HepG2 (cell line): Measurements from ENCODE around the gene TENT5A. TPM values are rescaled to one million over a fixed set of nuclear protein-coding genes. Genes with fewer than 3 reads are reported as not detected.

Source experiments
- ATAC-seq: fragments of 200-7000 bp; cut with Tn5 transposase; 3 replicates; pipeline ENCODE4 v1.9.1; 2020; ENCODE audit warnings: mild to moderate bottlenecking, moderate library complexity
- BruUV-seq: library from RNA; stranded (reverse); fragments of 400-500 nt; replicated peaks from 2 replicates; lab custom pipeline; 2021; lab: Mats Ljungman, UMichigan
- CTCF ChIA-PET: fragments of 300-600 bp; formaldehyde crosslinking; extraction: SDS; loops from one replicate; lab custom pipeline; 2021; ENCODE audit warnings: low total read pairs, inconsistent platforms, low intra/inter-chr PET ratio; lab: Yijun Ruan, JAX
- POLR2A ChIA-PET: fragments of 350-600 bp; sonication (Branson Sonifier 250); formaldehyde crosslinking; loops from one replicate; lab custom pipeline; 2020; ENCODE audit warnings: antibody characterized with exemption, inconsistent platforms; lab: Yijun Ruan, JAX
- DNase-seq: peaks from one replicate; pipeline ENCODE4 v3.0.0-alpha.2; 2015; ENCODE audit warnings: low spot score
- FAIRE-seq: peaks from 3 replicates; lab custom pipeline; 2011; peaks lifted over from hg19 to GRCh38; lab: Jason Lieb, UNC
- H2AFZ ChIP-seq: one replicate; pipeline ENCODE4 v1.6.1; 2011; ENCODE audit warnings: low read length, inconsistent platforms
- H3K27ac ChIP-seq: fragments of 300-600 bp; 3 replicates; pipeline ENCODE4 v1.8.0; 2011; ENCODE audit warnings: mixed run types, mild to moderate bottlenecking, mixed read lengths, low read length, inconsistent platforms; ENCODE audit not compliant: insufficient read depth; ENCODE audit errors: extremely low read length
- H3K27me3 ChIP-seq, 2 experiments: fragments of 200-600 bp in 1 of 2; 2 replicates in 1 of 2; 3 replicates in 1 of 2; pipeline versions ENCODE4 v1.6.0 to v1.8.0; 2011; ENCODE audit warnings: low read length in 2 of 2, mild to moderate bottlenecking in 2 of 2, moderate library complexity in 2 of 2, inconsistent platforms in 1 of 2; ENCODE audit not compliant: insufficient read depth in 2 of 2, control insufficient read depth in 1 of 2
- H3K36me3 ChIP-seq, 2 experiments: fragments of 200-600 bp in 1 of 2; replicated peaks in 1 of 2; 2 replicates in 1 of 2; 3 replicates in 1 of 2; pipeline versions ENCODE4 v1.5.1 to v1.8.0; 2011; ENCODE audit warnings: low read length in 2 of 2, inconsistent platforms in 1 of 2; ENCODE audit not compliant: insufficient read depth in 2 of 2, control insufficient read depth in 1 of 2
- H3K4me1 ChIP-seq: 2 replicates; pipeline ENCODE4 v1.5.1; 2012; ENCODE audit warnings: low read length, inconsistent platforms; ENCODE audit not compliant: insufficient read depth
- H3K4me2 ChIP-seq: 2 replicates; pipeline ENCODE4 v1.6.0; 2011; ENCODE audit warnings: low read depth, low read length, inconsistent platforms
- H3K4me3 ChIP-seq, 3 experiments: fragments of 200-600 bp in 1 of 3; sonication (generic), shearing (Covaris generic) in 1 of 3; replicated peaks in 1 of 3; 2 replicates each; pipeline ENCODE4 v1.5.1; 2011 to 2016; ENCODE audit warnings: low read length in 3 of 3, inconsistent platforms in 2 of 3, low read depth in 2 of 3, mild to moderate bottlenecking in 2 of 3, control low read depth in 1 of 3, mixed read lengths in 1 of 3; ENCODE audit not compliant: insufficient read depth in 1 of 3
- H3K79me2 ChIP-seq: one replicate; pipeline ENCODE4 v1.6.1; 2011; ENCODE audit warnings: low read length, inconsistent platforms; ENCODE audit not compliant: insufficient read depth
- H3K9ac ChIP-seq: 2 replicates; pipeline ENCODE4 v1.6.0; 2011; ENCODE audit warnings: mild to moderate bottlenecking, low read depth, low read length, inconsistent platforms; ENCODE audit not compliant: insufficient read depth
- H3K9me3 ChIP-seq: 2 replicates; pipeline ENCODE4 v1.5.1; 2012; ENCODE audit warnings: mild to moderate bottlenecking, low read length
- H4K20me1 ChIP-seq: 2 replicates; pipeline ENCODE4 v1.6.0; 2011; ENCODE audit warnings: inconsistent platforms, mild to moderate bottlenecking, low read length, moderate library complexity; ENCODE audit not compliant: insufficient read depth
- ATF4 ChIP-seq, 2 experiments: fragments of 450-650 bp in 1 of 2; sonication (generic) in 1 of 2; formaldehyde crosslinking; IDR thresholded peaks; 2 replicates each; pipeline versions ENCODE4 v1.5.0 to v1.8.0; 2020 to 2022; ENCODE audit warnings: mild to moderate bottlenecking in 1 of 2, missing genetic modification reagents in 1 of 2
- CBX1 ChIP-seq: IDR thresholded peaks from one replicate; pipeline ENCODE4 v1.6.1; 2016; ENCODE audit warnings: antibody characterized with exemption, low read depth
- EHMT2 ChIP-seq: fragments of 200-600 bp; sonication (generic); IDR thresholded peaks from 2 replicates; pipeline ENCODE4 v1.7.0; 2017; ENCODE audit warnings: antibody characterized with exemption, low read depth, low read length, borderline replicate concordance
- FOXO1 ChIP-seq: sonication (generic); formaldehyde crosslinking; IDR thresholded peaks from 2 replicates; pipeline ENCODE4 v1.4.0; 2020; ENCODE audit warnings: missing genetic modification reagents
- HNF4A ChIP-seq: sonication (generic); formaldehyde crosslinking; IDR thresholded peaks from 2 replicates; pipeline ENCODE4 v1.4.0; 2020; ENCODE audit warnings: missing genetic modification reagents
- KLF9 ChIP-seq: IDR thresholded peaks from 2 replicates; pipeline ENCODE4 v1.6.1; 2016; ENCODE audit warnings: low read depth
- MIXL1 ChIP-seq: IDR thresholded peaks from 2 replicates; pipeline ENCODE4 v1.6.1; 2016
- NFIB ChIP-seq: sonication (generic); formaldehyde crosslinking; IDR thresholded peaks from 2 replicates; pipeline ENCODE4 v1.9.0; 2021; ENCODE audit warnings: missing genetic modification reagents, mild to moderate bottlenecking, borderline replicate concordance
- NR2F1 ChIP-seq, 2 experiments: fragments of 450-650 bp in 1 of 2; formaldehyde crosslinking in 1 of 2; IDR thresholded peaks; 2 replicates each; pipeline versions ENCODE4 v1.5.0 to v1.6.1; 2016 to 2020; ENCODE audit warnings: mild to moderate bottlenecking in 1 of 2, missing compliant biosample characterization in 1 of 2, missing genetic modification reagents in 1 of 2, moderate library complexity in 1 of 2
- SMAD1 ChIP-seq: sonication (generic); formaldehyde crosslinking; IDR thresholded peaks from 2 replicates; pipeline ENCODE4 v1.4.0; 2020; ENCODE audit warnings: missing genetic modification reagents, low read depth, mild to moderate bottlenecking, borderline replicate concordance
- ZC3H13 ChIP-seq: sonication (generic); formaldehyde crosslinking; IDR thresholded peaks from 2 replicates; pipeline ENCODE4 v1.8.1; 2023; ENCODE audit warnings: mild to moderate bottlenecking, missing genetic modification reagents, moderate library complexity
- ZNF296 ChIP-seq: sonication (generic); formaldehyde crosslinking; conservative IDR thresholded peaks from 2 replicates; pipeline ENCODE4 v1.5.0; 2020; ENCODE audit warnings: mild to moderate bottlenecking, missing genetic modification reagents
- ZNF33A ChIP-seq: sonication (generic); formaldehyde crosslinking; IDR thresholded peaks from 2 replicates; pipeline ENCODE4 v1.5.1; 2020; ENCODE audit warnings: missing genetic modification reagents, mild to moderate bottlenecking, moderate library complexity, borderline replicate concordance
- WGBS: methylation state at CpG from one replicate; pipeline ENCODE4 v1.1.6; 2017; ENCODE audit warnings: low lambda C conversion rate; 5-methylcytosine and 5-hydroxymethylcytosine counted together
- in situ Hi-C: cut with HindIII; loops from 2 replicates; pipeline ENCODE4 v1.10.0; 2017; ENCODE audit warnings: low pct_unique_long_range_greater_than_20kb; ENCODE audit not compliant: extremely low pct_ligation_motif_present
- intact Hi-C: fragments of 100-400 bp; cut with micrococcal nuclease; formaldehyde crosslinking; loops from one replicate; pipeline ENCODE4 v1.10.0; 2022; ENCODE audit not compliant: unreplicated experiment
- polyA plus RNA-seq, 8 experiments: library from polyadenylated mRNA; depleted of rRNA in 3 of 8; stranded (reverse) in 7 of 8; unstranded in 1 of 8; fragments of >200 nt; fragmentation: Illumina TruSeq in 4 of 8; extraction: Trizol in 4 of 8; gene quantifications; 2 replicates each; pipeline versions ENCODE4 v1.2.1 to v1.2.3, GENCODE V29; 2011 to 2016; ENCODE audit warnings: low read depth in 4 of 8, missing spikeins in 1 of 8, mixed read lengths in 1 of 8; ENCODE audit not compliant: insufficient read depth in 1 of 8
- total RNA-seq, 5 experiments: library from RNA; depleted of rRNA; stranded (reverse); fragments of >200 nt; fragmentation: Illumina TruSeq; extraction: Trizol; gene quantifications; 2 replicates each; pipeline ENCODE4 v1.2.3, GENCODE V29; 2016; ENCODE audit warnings: low read depth in 1 of 5
- TF ChIP-seq, protein P1 (sequence below): sonication (generic); formaldehyde crosslinking; IDR thresholded peaks from 2 replicates; pipeline ENCODE4 v1.8.1; 2023; ENCODE audit warnings: mild to moderate bottlenecking, missing genetic modification reagents
- TF ChIP-seq, protein P2 (sequence below): sonication (generic); formaldehyde crosslinking; IDR thresholded peaks from 2 replicates; pipeline ENCODE4 v1.5.0; 2020; ENCODE audit warnings: missing genetic modification reagents
- TF ChIP-seq, protein P3 (sequence below): sonication (generic); formaldehyde crosslinking; IDR thresholded peaks from 2 replicates; pipeline ENCODE4 v1.4.0; 2020; ENCODE audit warnings: missing genetic modification reagents, borderline replicate concordance

TENT5A gene
- total and polyA plus RNA-seq, 2 of the 13 experiments (the other 11 are each of a cell fraction or from before 2014, with no cell fraction given) = 8.0 to 13.8 TPM

DNA sequence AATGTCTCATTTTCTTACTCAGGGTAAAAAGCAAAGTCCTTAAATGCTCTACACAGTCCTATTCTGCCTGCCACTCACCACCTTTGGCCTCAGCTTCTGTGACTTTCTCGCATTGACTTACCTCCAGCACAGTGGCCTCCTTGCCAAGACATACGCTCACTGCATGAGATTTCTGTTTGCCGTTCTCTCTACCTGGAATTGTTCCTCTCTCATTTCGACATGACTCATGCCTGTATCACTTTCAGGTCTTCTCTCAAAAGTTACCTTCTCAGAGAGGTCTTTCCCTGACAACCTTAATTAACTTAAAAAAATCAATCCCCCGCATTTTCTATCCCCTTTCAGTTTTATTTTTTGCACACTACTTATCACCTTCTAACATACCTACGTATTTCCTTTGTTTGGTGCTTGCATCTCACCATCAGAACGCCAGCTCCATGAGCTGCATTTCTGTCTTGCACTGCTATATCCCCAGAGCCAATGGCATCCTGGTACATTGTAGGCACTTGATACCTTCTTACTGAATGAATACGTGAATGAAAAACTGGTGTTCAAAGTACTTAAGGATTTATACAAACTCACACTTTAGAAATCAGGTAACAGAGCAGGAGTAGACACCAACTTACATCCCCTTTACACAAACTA, 24.5 kb downstream of the TENT5A start:
- DNase-seq = no peak
- H3K36me3 ChIP-seq = no peaks in the 10 kb centered on the region
- no peaks in the 10 kb centered on the region for H3K9me3 ChIP-seq
- TF ChIP-seq HNF4A (CRISPR knock-in tag) (no peak), NFIB (CRISPR knock-in tag) (no peak), MIXL1 (CRISPR knock-in tag) (no peak), KLF9 (CRISPR knock-in tag) (no peak), ATF4 (CRISPR knock-in tag; IDR thresholded peaks at IDR 0.05) (no peak), ZNF33A (CRISPR knock-in tag) (no peak), EHMT2 (no peak), NR2F1 (CRISPR knock-in tag; IDR thresholded peaks at IDR 0.05) (no peak), CBX1 (no peak), ZC3H13 (CRISPR knock-in tag) (no peak), SMAD1 (CRISPR knock-in tag) (no peak), ZNF296 (CRISPR knock-in tag) (no peak), FOXO1 (no peak)
- TF ChIP-seq, protein P1, sequence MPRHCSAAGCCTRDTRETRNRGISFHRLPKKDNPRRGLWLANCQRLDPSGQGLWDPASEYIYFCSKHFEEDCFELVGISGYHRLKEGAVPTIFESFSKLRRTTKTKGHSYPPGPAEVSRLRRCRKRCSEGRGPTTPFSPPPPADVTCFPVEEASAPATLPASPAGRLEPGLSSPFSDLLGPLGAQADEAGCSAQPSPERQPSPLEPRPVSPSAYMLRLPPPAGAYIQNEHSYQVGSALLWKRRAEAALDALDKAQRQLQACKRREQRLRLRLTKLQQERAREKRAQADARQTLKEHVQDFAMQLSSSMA = no peak
- TF ChIP-seq, protein P2, sequence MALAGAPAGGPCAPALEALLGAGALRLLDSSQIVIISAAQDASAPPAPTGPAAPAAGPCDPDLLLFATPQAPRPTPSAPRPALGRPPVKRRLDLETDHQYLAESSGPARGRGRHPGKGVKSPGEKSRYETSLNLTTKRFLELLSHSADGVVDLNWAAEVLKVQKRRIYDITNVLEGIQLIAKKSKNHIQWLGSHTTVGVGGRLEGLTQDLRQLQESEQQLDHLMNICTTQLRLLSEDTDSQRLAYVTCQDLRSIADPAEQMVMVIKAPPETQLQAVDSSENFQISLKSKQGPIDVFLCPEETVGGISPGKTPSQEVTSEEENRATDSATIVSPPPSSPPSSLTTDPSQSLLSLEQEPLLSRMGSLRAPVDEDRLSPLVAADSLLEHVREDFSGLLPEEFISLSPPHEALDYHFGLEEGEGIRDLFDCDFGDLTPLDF (CRISPR knock-in tag) = no peak
- TF ChIP-seq, protein P3, sequence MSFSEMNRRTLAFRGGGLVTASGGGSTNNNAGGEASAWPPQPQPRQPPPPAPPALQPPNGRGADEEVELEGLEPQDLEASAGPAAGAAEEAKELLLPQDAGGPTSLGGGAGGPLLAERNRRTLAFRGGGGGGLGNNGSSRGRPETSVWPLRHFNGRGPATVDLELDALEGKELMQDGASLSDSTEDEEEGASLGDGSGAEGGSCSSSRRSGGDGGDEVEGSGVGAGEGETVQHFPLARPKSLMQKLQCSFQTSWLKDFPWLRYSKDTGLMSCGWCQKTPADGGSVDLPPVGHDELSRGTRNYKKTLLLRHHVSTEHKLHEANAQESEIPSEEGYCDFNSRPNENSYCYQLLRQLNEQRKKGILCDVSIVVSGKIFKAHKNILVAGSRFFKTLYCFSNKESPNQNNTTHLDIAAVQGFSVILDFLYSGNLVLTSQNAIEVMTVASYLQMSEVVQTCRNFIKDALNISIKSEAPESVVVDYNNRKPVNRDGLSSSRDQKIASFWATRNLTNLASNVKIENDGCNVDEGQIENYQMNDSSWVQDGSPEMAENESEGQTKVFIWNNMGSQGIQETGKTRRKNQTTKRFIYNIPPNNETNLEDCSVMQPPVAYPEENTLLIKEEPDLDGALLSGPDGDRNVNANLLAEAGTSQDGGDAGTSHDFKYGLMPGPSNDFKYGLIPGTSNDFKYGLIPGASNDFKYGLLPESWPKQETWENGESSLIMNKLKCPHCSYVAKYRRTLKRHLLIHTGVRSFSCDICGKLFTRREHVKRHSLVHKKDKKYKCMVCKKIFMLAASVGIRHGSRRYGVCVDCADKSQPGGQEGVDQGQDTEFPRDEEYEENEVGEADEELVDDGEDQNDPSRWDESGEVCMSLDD (CRISPR knock-in tag) = no peak
- TF ChIP-seq, all 625 proteins: peak for 0
- Histone ChIP-seq H3K27me3 (no peaks in the 10 kb centered on the region), H3K4me1 (no peaks in the 10 kb centered on the region), H3K4me3 (no peak overlapping the region), H3K4me2 (no peak overlapping the region), H3K79me2 (no peaks in the 10 kb centered on the region), H2AFZ (no peak overlapping the region), H3K27ac (no peak overlapping the region), H4K20me1 (no peaks in the 10 kb centered on the region), H3K9ac (no peak overlapping the region)
- FAIRE-seq (no peak), ATAC-seq (no peak; the same call in 2 of the 3 replicates)
- ChIA-PET CTCF (no interaction called here), POLR2A (no interaction called here)
- BruUV-seq = no TSS peak
- intact Hi-C loops (no loop called here), in situ Hi-C loops (no loop called here)
- WGBS = 41% methylated on average over 8 of the region's 8 CpGs
